Prostate gland (tissue), 2 donors: ENCODE results near the gene TRIM67. TPM values are rescaled to one million over a fixed set of nuclear protein-coding genes. Genes with fewer than 3 reads are reported as not detected.

Experiments
- DNase-seq: peaks from one replicate; pipeline ENCODE4 v3.0.0-alpha.2; 2019; ENCODE audit warnings: low spot score
- H3K27ac ChIP-seq, 2 donors: fragments of 200-600 bp; sonication (generic); 2 replicates each; pipeline ENCODE4 v1.5.1; 2017 to 2019
- H3K27me3 ChIP-seq: fragments of 200-600 bp; sonication (generic); replicated peaks from 2 replicates; pipeline ENCODE4 v1.5.1; 2019; ENCODE audit not compliant: insufficient read depth
- H3K36me3 ChIP-seq, 2 donors: fragments of 200-600 bp; sonication (generic); 1 replicate in 1 of 2; 2 replicates in 1 of 2; pipeline versions ENCODE4 v1.5.1 to v1.8.1; 2017 to 2019
- H3K4me1 ChIP-seq: fragments of 200-600 bp; sonication (generic); replicated peaks from 2 replicates; pipeline ENCODE4 v1.5.1; 2019
- H3K4me3 ChIP-seq, 2 donors: fragments of 200-600 bp; sonication (generic); 2 replicates each; pipeline ENCODE4 v1.5.1; 2017 to 2019
- H3K9me3 ChIP-seq: fragments of 200-600 bp; sonication (generic); 2 replicates; pipeline ENCODE4 v1.5.1; 2017
- CTCF ChIP-seq, 4 experiments: fragments of 200-600 bp in 2 of 4; fragments of 450-650 bp in 2 of 4; sonication (generic) in 2 of 4; IDR thresholded peaks; 1 replicate in 3 of 4; 2 replicates in 1 of 4; pipeline ENCODE4 v1.5.1; 2016 to 2019; ENCODE audit warnings: antibody characterized with exemption in 4 of 4, mild to moderate bottlenecking in 2 of 4, moderate library complexity in 2 of 4
- POLR2A ChIP-seq: fragments of 450-650 bp; IDR thresholded peaks from one replicate; pipeline ENCODE4 v1.6.1; 2016; ENCODE audit warnings: antibody characterized with exemption, mild to moderate bottlenecking
- POLR2AphosphoS5 ChIP-seq: sonication (generic); formaldehyde crosslinking; IDR thresholded peaks from one replicate; pipeline ENCODE4 v1.6.1; 2017; ENCODE audit warnings: antibody characterized with exemption
- WGBS: methylation state at CpG from one replicate; pipeline ENCODE4 v1.1.5; 2018; 5-methylcytosine and 5-hydroxymethylcytosine counted together
- intact Hi-C: fragments of 100-400 bp; cut with DNase I; formaldehyde crosslinking; loops from one replicate; pipeline ENCODE4 v1.14.2; 2022
- total RNA-seq, 2 donors: library from RNA; depleted of rRNA; stranded (reverse); fragments of >200 nt; gene quantifications; one replicate each; pipeline ENCODE4 v1.1.0, GENCODE V29; 2016

The TRIM67 gene
- total RNA-seq, 2 donors from 2014 or later, result 0.28 TPM; not detected in 1

- no peaks in the 10 kb centered on the region for H3K9me3 ChIP-seq
- peaks cover 3% of the 10 kb centered on the region for H3K27me3 ChIP-seq
- 82% methylated on average over 11 of the region's 11 CpGs for WGBS
- no peaks in the 10 kb centered on the region for H3K4me1 ChIP-seq
- intact Hi-C loops, result no loop called here
- no peak overlapping the region for H3K4me3 ChIP-seq
- no peaks in the 10 kb centered on the region for H3K36me3 ChIP-seq
- H3K27ac ChIP-seq, result no peak overlapping the region
- no peak for DNase-seq
- TF ChIP-seq CTCF (IDR thresholded peaks at IDR 0.05) (no peak), POLR2A (no peak), POLR2AphosphoS5 (no peak)
Measured at GRCh38 chr1:231186356-231187115, 24.7 kb downstream of the TRIM67 start.

- Histone ChIP-seq H3K27me3 (peaks cover 3% of the 10 kb centered on the region), H3K36me3 (no peaks in the 10 kb centered on the region), H3K4me1 (no peaks in the 10 kb centered on the region), H3K27ac (no peak overlapping the region), H3K9me3 (no peaks in the 10 kb centered on the region), H3K4me3 (no peak overlapping the region)
- DNase-seq, result no peak
- WGBS, result 36% methylated on average over 10 of the region's 10 CpGs
- TF ChIP-seq POLR2A (no peak), CTCF (IDR thresholded peaks at IDR 0.05) (no peak), POLR2AphosphoS5 (no peak)
- intact Hi-C loops, result no loop called here
Measured at GRCh38 chr1:231187571-231187970, 25.7 kb downstream of the TRIM67 start.

- Histone ChIP-seq H3K27ac (no peak overlapping the region), H3K4me1 (no peaks in the 10 kb centered on the region), H3K36me3 (no peaks in the 10 kb centered on the region), H3K9me3 (no peaks in the 10 kb centered on the region), H3K27me3 (peaks cover 3% of the 10 kb centered on the region), H3K4me3 (no peak overlapping the region)
- WGBS, result 73% methylated on average over 3 of the region's 3 CpGs
- TF ChIP-seq POLR2AphosphoS5, result no peak
- TF ChIP-seq CTCF (IDR thresholded peaks at IDR 0.05), result no peak
- TF ChIP-seq POLR2A, result no peak
- DNase-seq, result no peak
- intact Hi-C loops, result no loop called here
Measured at GRCh38 chr1:231188072-231188471, 26.2 kb downstream of the TRIM67 start.

GRCh38 chr1:231188768-231189167 is 26.9 kb downstream of the TRIM67 start:
- H3K27me3 ChIP-seq, result peaks cover 3% of the 10 kb centered on the region
- no peak overlapping the region for H3K4me3 ChIP-seq
- intact Hi-C loops, result no loop called here
- no peaks in the 10 kb centered on the region for H3K36me3 ChIP-seq
- DNase-seq, result no peak
- TF ChIP-seq POLR2A (no peak), CTCF (IDR thresholded peaks at IDR 0.05) (no peak), POLR2AphosphoS5 (no peak)
- 97% methylated on average over 7 of the region's 7 CpGs for WGBS
- no peaks in the 10 kb centered on the region for H3K4me1 ChIP-seq
- H3K27ac ChIP-seq, result no peak overlapping the region
- no peaks in the 10 kb centered on the region for H3K9me3 ChIP-seq

- H3K27me3 ChIP-seq, result peaks cover 3% of the 10 kb centered on the region
- H3K9me3 ChIP-seq, result no peaks in the 10 kb centered on the region
- WGBS, result 90% methylated on average over 5 of the region's 5 CpGs
- no peak overlapping the region for H3K4me3 ChIP-seq
- DNase-seq, result no peak
- H3K27ac ChIP-seq, result no peak overlapping the region
- TF ChIP-seq POLR2AphosphoS5 (no peak), CTCF (IDR thresholded peaks at IDR 0.05) (no peak), POLR2A (no peak)
- intact Hi-C loops, result no loop called here
- H3K4me1 ChIP-seq, result no peaks in the 10 kb centered on the region
- H3K36me3 ChIP-seq, result no peaks in the 10 kb centered on the region
Measured at GRCh38 chr1:231189683-231190270, 27.9 kb downstream of the TRIM67 start.
